Prostate gland (tissue), 2 donors: Measurements from ENCODE around the gene ASPSCR1. TPM values are rescaled to one million over a fixed set of nuclear protein-coding genes. Genes with fewer than 3 reads are reported as not detected.

Experiments used
- DNase-seq: peaks from one replicate; pipeline ENCODE4 v3.0.0-alpha.2; 2019; ENCODE audit warnings: low spot score
- H3K27ac ChIP-seq, 2 donors: fragments of 200-600 bp; sonication (generic); 2 replicates each; pipeline ENCODE4 v1.5.1; 2017 to 2019
- H3K27me3 ChIP-seq: fragments of 200-600 bp; sonication (generic); replicated peaks from 2 replicates; pipeline ENCODE4 v1.5.1; 2019; ENCODE audit not compliant: insufficient read depth
- H3K36me3 ChIP-seq, 2 donors: fragments of 200-600 bp; sonication (generic); 1 replicate in 1 of 2; 2 replicates in 1 of 2; pipeline versions ENCODE4 v1.5.1 to v1.8.1; 2017 to 2019
- H3K4me1 ChIP-seq: fragments of 200-600 bp; sonication (generic); replicated peaks from 2 replicates; pipeline ENCODE4 v1.5.1; 2019
- H3K4me3 ChIP-seq, 2 donors: fragments of 200-600 bp; sonication (generic); 2 replicates each; pipeline ENCODE4 v1.5.1; 2017 to 2019
- H3K9me3 ChIP-seq: fragments of 200-600 bp; sonication (generic); 2 replicates; pipeline ENCODE4 v1.5.1; 2017
- CTCF ChIP-seq, 4 experiments: fragments of 200-600 bp in 2 of 4; fragments of 450-650 bp in 2 of 4; sonication (generic) in 2 of 4; IDR thresholded peaks; 1 replicate in 3 of 4; 2 replicates in 1 of 4; pipeline ENCODE4 v1.5.1; 2016 to 2019; ENCODE audit warnings: antibody characterized with exemption in 4 of 4, mild to moderate bottlenecking in 2 of 4, moderate library complexity in 2 of 4
- POLR2A ChIP-seq: fragments of 450-650 bp; IDR thresholded peaks from one replicate; pipeline ENCODE4 v1.6.1; 2016; ENCODE audit warnings: antibody characterized with exemption, mild to moderate bottlenecking
- POLR2AphosphoS5 ChIP-seq: sonication (generic); formaldehyde crosslinking; IDR thresholded peaks from one replicate; pipeline ENCODE4 v1.6.1; 2017; ENCODE audit warnings: antibody characterized with exemption
- WGBS: methylation state at CpG from one replicate; pipeline ENCODE4 v1.1.5; 2018; 5-methylcytosine and 5-hydroxymethylcytosine counted together
- intact Hi-C: fragments of 100-400 bp; cut with DNase I; formaldehyde crosslinking; loops from one replicate; pipeline ENCODE4 v1.14.2; 2022
- total RNA-seq, 2 donors: library from RNA; depleted of rRNA; stranded (reverse); fragments of >200 nt; gene quantifications; one replicate each; pipeline ENCODE4 v1.1.0, GENCODE V29; 2016

Gene ASPSCR1
- total RNA-seq, 2 donors from 2014 or later = 30.7 to 39.7 TPM

- Histone ChIP-seq H3K27ac (no peak overlapping the region), H3K4me1 (peaks cover 11% of the 10 kb centered on the region)
These were observed 40.3 kb downstream of the ASPSCR1 start for GRCh38 chr17:82017612-82018151.

GRCh38 chr17:82018152-82018988 lies 40.9 kb downstream of the ASPSCR1 start:
- WGBS = 56% methylated on average over 19 of the region's 19 CpGs

More at GRCh38 chr17:82017612-82018151, 40.3 kb downstream of the ASPSCR1 start:
- H3K27me3 ChIP-seq = no peaks in the 10 kb centered on the region
- no peaks in the 10 kb centered on the region for H3K36me3 ChIP-seq
- H3K4me3 ChIP-seq = no peak overlapping the region
- H3K9me3 ChIP-seq = no peaks in the 10 kb centered on the region
- intact Hi-C loops = no loop called here
- TF ChIP-seq CTCF (IDR thresholded peaks at IDR 0.05) = no peak
- TF ChIP-seq POLR2AphosphoS5 = no peak
- no peak for TF ChIP-seq POLR2A
- DNase-seq = no peak
- WGBS = 84% methylated on average over 12 of the region's 13 CpGs

GRCh38 chr17:82018989-82019689 lies 41.7 kb downstream of the ASPSCR1 start:
- Histone ChIP-seq H3K27me3 (no peaks in the 10 kb centered on the region), H3K4me1 (peaks cover 16% of the 10 kb centered on the region), H3K4me3 (no peak overlapping the region), H3K27ac (no peak overlapping the region), H3K9me3 (no peaks in the 10 kb centered on the region), H3K36me3 (no peaks in the 10 kb centered on the region)
- TF ChIP-seq POLR2AphosphoS5 = no peak
- no peak for TF ChIP-seq CTCF (IDR thresholded peaks at IDR 0.05)
- no peak for TF ChIP-seq POLR2A
- intact Hi-C loops = no loop called here
- no peak for DNase-seq
- 81% methylated on average over 33 of the region's 33 CpGs for WGBS

More at GRCh38 chr17:82018152-82018988, 40.9 kb downstream of the ASPSCR1 start:
- Histone ChIP-seq H3K4me3 (no peak overlapping the region), H3K27me3 (no peaks in the 10 kb centered on the region), H3K4me1 (peaks cover 11% of the 10 kb centered on the region), H3K36me3 (no peaks in the 10 kb centered on the region), H3K27ac (no peak overlapping the region), H3K9me3 (no peaks in the 10 kb centered on the region)
- DNase-seq = no peak
- TF ChIP-seq POLR2A (no peak), POLR2AphosphoS5 (peak; percentile 21)
- intact Hi-C loops = no loop called here

GRCh38 chr17:82019690-82020571 lies 42.5 kb downstream of the ASPSCR1 start:
- Histone ChIP-seq H3K9me3 (no peaks in the 10 kb centered on the region), H3K27ac (no peak overlapping the region), H3K27me3 (no peaks in the 10 kb centered on the region), H3K4me1 (peaks cover 18% of the 10 kb centered on the region), H3K4me3 (no peak overlapping the region), H3K36me3 (no peaks in the 10 kb centered on the region)
- TF ChIP-seq POLR2AphosphoS5 = no peak
- peak; percentile 36 to 55 (median 40) for TF ChIP-seq CTCF (IDR thresholded peaks at IDR 0.05)
- TF ChIP-seq POLR2A = no peak
- WGBS = 66% methylated on average over 31 of the region's 34 CpGs
- intact Hi-C loops = loop anchor here (2.0 kb wide), 1 partner anchor 61 kb away; no protein-coding TSS in a partner anchor
- DNase-seq = no peak
